Neural progenitor cell (in vitro differentiated cells): ENCODE data around the gene DMWD.

Experiments
- CTCF ChIP-seq: fragments of 200-600 bp; sonication (generic); IDR thresholded peaks from 2 replicates; pipeline ENCODE4 v1.5.1; 2017; ENCODE audit warnings: antibody characterized with exemption, mild to moderate bottlenecking
- EZH2 ChIP-seq: fragments of 200-600 bp; sonication (generic); IDR thresholded peaks from 2 replicates; pipeline ENCODE4 v1.6.1; 2017; ENCODE audit warnings: antibody characterized with exemption, mild to moderate bottlenecking, moderate library complexity

DNA sequence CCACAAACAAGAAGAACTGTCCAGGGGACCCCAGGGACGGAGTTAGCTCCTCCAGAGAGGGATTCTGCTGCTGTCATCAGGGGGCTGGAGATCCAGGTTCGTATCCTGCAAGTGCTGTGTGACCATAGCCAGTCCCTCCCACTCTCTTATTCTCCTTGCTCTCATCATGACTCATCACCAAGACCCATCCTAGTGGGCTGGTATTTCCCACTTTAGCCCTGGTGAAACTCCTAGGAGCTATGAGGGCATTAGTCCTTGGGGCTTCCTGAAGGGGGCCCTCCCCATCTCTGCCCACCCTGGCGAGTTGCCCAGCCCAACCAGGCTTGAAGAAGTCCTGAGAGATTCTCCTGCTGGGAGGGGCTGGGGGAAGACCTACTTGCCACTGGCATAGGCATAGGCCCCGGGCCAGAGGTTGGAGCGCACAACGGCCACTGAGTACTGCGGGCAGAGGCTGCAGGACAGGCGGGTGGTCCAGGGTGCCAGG lies 7.5 kb upstream of the DMWD start:
- no peak for TF ChIP-seq EZH2
- TF ChIP-seq CTCF, result no peak
